ENCODE results near the gene SHISA5. TPM values are rescaled to one million over a fixed set of nuclear protein-coding genes. Genes with fewer than 3 reads are reported as not detected.
A peak's percentile ranks its signal among the peaks of the same experiment; 100 is the strongest.

SHISA5 gene
- total RNA-seq, 1 donor from 2014 or later, result 69.5 TPM

DNA sequence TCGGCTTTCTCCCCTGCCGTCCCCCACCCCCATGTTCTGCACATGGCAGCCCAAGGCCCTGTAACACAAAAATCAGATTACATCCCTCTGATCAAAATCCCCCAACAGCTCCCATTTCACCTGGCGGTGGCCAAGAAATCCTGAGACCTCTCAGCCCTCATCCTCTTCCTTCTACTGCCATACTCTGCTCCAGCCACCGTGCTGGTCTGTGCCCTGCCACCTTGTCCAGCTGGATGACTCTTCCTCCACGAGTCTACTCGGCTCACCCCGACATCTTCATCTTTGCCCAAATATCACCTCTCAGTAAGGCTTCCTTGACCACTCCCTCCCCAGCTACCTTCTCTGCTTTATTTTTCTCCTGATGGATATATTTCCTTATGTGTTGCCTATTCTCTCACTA is 67.1 kb downstream of the SHISA5 start:
- H3K4me3 Mint-ChIP-seq (ENCODE audit: low read depth), result no peak overlapping the region
- no peaks in the 10 kb centered on the region for H3K9me3 Mint-ChIP-seq
- peaks cover 21% of the 10 kb centered on the region for H3K4me1 Mint-ChIP-seq (ENCODE audit: low read depth)
- DNase-seq (ENCODE audit: low spot score), result no peak
- H3K36me3 Mint-ChIP-seq (ENCODE audit: low read depth), result peaks cover 34% of the 10 kb centered on the region
- no peak overlapping the region for H3K27ac Mint-ChIP-seq
- intact Hi-C loops (cut with micrococcal nuclease), result loop anchor here (1.0 to 5.0 kb wide), 4 partner anchors 36 to 250 kb away; partner anchors contain the start of gene CDC25A
- H3K27me3 Mint-ChIP-seq (ENCODE audit: low read depth), result no peaks in the 10 kb centered on the region

DNA sequence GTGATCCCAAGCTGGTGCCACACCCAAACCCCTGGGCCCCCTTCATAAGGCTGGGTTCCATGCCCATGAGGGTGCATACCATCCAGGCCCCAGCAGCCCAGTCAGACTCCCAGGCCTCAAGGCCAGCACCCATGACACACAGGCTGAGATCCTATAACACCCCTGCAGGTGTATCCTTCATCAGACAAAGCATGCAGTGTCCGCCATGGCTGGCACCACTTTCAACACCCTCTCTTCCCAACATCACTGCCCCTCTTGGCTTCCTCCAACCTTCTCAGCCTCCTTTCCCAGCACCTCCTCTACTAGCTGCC is 67.5 kb downstream of the SHISA5 start:
- intact Hi-C loops (cut with micrococcal nuclease), result loop anchor here (1.0 to 5.0 kb wide), 4 partner anchors 35 to 249 kb away; partner anchors contain the start of gene CDC25A
- Mint-ChIP-seq H3K4me1 (ENCODE audit: low read depth) (peaks cover 19% of the 10 kb centered on the region), H3K36me3 (ENCODE audit: low read depth) (peaks cover 33% of the 10 kb centered on the region), H3K9me3 (no peaks in the 10 kb centered on the region), H3K4me3 (ENCODE audit: low read depth) (no peak overlapping the region), H3K27ac (no peak overlapping the region), H3K27me3 (ENCODE audit: low read depth) (no peaks in the 10 kb centered on the region)
- no peak for DNase-seq (ENCODE audit: low spot score)

DNA sequence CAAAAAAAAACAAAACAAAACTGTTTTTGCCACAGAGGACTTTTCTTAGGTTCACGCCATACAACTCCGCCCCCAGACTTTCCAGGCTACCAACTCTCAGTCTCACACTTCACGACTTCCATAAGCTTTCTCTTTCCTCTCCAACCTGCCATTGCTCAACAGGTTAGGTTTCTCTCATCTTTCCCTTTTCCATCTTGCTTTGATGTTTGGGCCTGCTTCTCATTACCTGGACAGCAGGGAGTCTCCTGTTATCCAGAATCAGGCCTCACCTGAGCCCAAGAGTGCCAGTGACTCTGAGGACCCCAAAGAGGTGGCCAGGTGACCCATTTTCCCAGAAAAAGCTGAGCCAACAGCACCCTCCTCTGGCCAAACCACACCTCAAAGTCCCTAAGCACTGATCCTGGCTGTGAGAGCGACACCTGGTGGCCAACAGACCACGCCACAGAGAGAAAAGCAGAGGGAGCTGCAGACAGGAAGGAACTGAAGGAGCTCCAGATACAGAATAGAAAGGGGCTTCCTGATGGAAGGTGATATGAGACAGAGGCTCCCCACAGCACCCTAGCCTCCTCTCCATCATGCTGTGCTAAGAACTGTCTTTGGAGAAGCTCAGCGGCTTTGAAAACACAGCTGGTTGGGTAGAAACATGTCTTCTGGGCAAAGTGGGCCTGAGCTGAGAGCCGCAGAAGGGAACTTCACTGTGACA is 68.0 kb downstream of the SHISA5 start:
- peaks cover 18% of the 10 kb centered on the region for H3K4me1 Mint-ChIP-seq (ENCODE audit: low read depth)
- H3K9me3 Mint-ChIP-seq, result no peaks in the 10 kb centered on the region
- intact Hi-C loops (cut with micrococcal nuclease), result loop anchor here (1.0 to 5.0 kb wide), 4 partner anchors 35 to 249 kb away; partner anchors contain the start of gene CDC25A
- H3K4me3 Mint-ChIP-seq (ENCODE audit: low read depth), result no peak overlapping the region
- no peaks in the 10 kb centered on the region for H3K27me3 Mint-ChIP-seq (ENCODE audit: low read depth)
- H3K27ac Mint-ChIP-seq, result no peak overlapping the region
- peak; percentile 81 for DNase-seq (ENCODE audit: low spot score)
- H3K36me3 Mint-ChIP-seq (ENCODE audit: low read depth), result peaks cover 30% of the 10 kb centered on the region

DNA sequence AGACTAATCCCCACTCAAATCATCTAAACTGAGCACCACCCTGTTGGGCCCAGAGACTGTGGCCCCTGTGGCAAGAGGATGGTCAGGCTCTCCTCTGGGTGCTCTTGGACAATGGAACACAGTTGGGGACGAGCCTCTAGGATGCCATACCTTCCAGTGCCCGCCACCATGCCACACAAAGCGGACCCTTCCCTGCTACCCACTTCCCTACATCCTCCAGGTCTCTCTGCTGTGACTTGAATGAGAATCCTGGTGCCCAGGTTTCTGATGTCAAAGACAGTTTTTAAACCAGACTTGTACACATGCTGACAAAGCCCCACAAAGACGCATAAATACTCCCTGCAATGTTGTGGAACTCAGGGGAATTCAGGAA is 68.8 kb downstream of the SHISA5 start:
- no peak overlapping the region for H3K4me3 Mint-ChIP-seq (ENCODE audit: low read depth)
- H3K9me3 Mint-ChIP-seq, result no peaks in the 10 kb centered on the region
- no peak for DNase-seq (ENCODE audit: low spot score)
- peaks cover 27% of the 10 kb centered on the region for H3K36me3 Mint-ChIP-seq (ENCODE audit: low read depth)
- no peak overlapping the region for H3K27ac Mint-ChIP-seq
- H3K27me3 Mint-ChIP-seq (ENCODE audit: low read depth), result no peaks in the 10 kb centered on the region
- H3K4me1 Mint-ChIP-seq (ENCODE audit: low read depth), result peaks cover 18% of the 10 kb centered on the region
- intact Hi-C loops (cut with micrococcal nuclease), result loop anchor here (5.0 kb wide), 1 partner anchor 248 kb away; the partner anchor contains the start of gene CDC25A

DNA sequence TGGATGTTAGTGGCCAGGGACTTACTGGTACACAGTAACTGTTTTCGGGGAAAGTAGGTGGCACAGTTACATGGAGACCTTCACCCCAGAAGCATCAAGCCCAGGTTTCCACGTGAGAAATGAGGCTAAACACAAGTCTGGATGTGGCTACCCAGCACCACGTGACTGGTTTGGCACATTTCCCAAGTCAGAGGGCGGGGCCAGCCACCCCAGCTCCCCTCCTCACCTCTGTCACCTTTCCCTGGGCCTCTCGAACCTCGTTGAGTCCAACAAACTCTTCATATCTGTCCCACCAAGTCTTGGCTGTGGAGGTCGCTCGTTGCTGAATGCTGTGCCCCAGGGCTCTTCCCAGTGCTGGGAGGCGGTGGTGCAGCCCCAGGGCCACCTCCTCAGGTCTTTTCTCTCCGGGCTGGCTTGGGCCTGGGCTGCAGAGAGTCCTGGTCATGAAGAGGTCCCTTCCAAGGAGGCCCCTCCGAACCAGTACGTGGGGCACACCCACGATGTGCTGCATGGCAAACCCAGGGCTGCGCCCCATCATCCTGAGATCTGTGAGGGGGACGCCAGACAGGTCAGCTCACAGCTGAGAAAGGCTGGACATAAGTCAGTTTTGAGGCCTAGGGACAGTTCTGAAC is 69.3 kb downstream of the SHISA5 start:
- intact Hi-C loops (cut with micrococcal nuclease), result loop anchor here (5.0 kb wide), 1 partner anchor 247 kb away; the partner anchor contains the start of gene CDC25A
- DNase-seq (ENCODE audit: low spot score), result no peak
- Mint-ChIP-seq H3K4me3 (ENCODE audit: low read depth) (no peak overlapping the region), H3K4me1 (ENCODE audit: low read depth) (peaks cover 17% of the 10 kb centered on the region), H3K9me3 (no peaks in the 10 kb centered on the region), H3K36me3 (ENCODE audit: low read depth) (peaks cover 22% of the 10 kb centered on the region), H3K27ac (no peak overlapping the region), H3K27me3 (ENCODE audit: low read depth) (no peaks in the 10 kb centered on the region)

DNA sequence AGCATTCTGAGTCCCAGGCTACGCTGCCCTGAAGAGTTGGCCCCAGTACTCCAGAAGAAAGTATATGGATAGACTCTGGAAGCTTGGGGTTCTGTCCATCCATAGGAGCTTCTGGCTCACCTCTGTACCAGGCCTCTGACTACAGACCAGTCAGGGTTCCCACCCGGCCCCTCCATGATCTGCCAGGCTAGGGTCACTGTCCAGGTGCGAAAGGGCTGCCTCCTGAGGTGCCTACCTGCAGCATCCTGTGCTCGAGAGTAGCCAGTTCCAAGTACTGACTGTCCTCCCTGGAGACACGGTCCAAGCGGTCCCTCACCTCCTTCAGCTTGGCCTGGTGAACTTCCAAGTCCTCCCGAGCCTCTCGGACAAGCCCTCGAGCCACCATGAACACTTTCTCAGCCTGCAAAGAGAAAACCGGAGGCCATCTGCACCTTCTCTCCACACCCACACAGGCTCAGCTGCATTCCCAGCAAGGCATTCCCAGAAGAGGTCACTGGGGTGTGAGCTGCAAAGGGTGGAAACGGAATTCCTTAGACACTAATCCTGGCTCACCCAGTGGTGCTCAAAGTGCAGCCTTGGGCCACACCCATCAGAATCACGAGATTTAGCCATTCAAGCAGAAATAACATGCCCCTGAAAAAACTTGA is 70.4 kb downstream of the SHISA5 start:
- no peak for DNase-seq (ENCODE audit: low spot score)
- Mint-ChIP-seq H3K9me3 (no peaks in the 10 kb centered on the region), H3K36me3 (ENCODE audit: low read depth) (peaks cover 22% of the 10 kb centered on the region), H3K4me1 (ENCODE audit: low read depth) (peaks cover 11% of the 10 kb centered on the region), H3K27ac (no peak overlapping the region), H3K27me3 (ENCODE audit: low read depth) (no peaks in the 10 kb centered on the region), H3K4me3 (ENCODE audit: low read depth) (no peak overlapping the region)
- intact Hi-C loops (cut with micrococcal nuclease), result no loop called here

DNA sequence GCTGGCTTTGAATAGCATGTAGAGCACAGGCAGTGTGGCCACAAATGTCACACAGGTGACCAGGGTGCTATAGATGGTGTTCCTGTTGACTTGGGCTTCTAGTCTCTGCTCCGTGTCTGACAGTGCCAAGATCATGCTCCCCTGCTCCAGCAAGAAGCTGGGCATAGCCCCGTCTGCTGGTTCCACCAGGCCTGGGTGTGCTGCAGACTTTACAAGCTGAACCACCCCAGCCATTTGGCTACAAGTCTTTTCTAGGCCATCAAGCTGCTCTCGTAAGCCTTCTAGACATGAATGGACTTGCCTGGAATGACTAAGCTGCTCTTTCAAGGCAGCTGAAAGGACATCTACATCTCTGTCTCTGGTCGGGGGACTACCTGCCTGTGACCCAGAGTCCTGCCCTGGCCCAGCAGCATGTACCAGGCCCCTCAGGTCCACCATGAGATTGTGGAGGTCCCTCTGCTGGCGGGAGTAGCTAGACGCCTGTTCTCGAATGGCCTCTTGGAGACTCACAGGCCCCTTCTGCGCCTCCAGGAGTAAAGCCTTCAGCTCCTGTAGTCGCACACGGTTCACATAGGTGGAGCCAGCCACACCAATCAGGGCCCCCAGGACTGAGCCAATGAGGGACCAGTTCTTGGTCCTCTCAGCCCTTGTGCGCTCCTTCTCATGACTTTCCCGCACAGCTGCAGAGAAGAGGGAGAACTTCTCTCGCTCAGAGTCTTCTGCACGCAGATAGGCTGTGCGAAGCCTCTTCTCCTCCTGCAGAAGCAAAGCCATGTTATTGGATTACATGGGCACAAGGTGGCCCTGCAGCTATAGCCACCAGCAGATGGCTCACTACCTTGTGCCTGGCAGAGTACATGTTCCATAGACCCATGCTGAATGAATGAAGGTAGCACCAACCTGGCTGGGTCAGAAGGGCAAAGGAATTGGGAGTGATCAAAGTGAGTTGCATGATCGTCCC is 71.3 kb downstream of the SHISA5 start:
- H3K9me3 Mint-ChIP-seq, result no peaks in the 10 kb centered on the region
- no peak overlapping the region for H3K27ac Mint-ChIP-seq
- H3K27me3 Mint-ChIP-seq (ENCODE audit: low read depth), result peaks cover 8% of the 10 kb centered on the region
- no peak for DNase-seq (ENCODE audit: low spot score)
- intact Hi-C loops (cut with micrococcal nuclease), result no loop called here
- peaks cover 7% of the 10 kb centered on the region for H3K4me1 Mint-ChIP-seq (ENCODE audit: low read depth)
- peaks cover 22% of the 10 kb centered on the region for H3K36me3 Mint-ChIP-seq (ENCODE audit: low read depth)
- H3K4me3 Mint-ChIP-seq (ENCODE audit: low read depth), result no peak overlapping the region

DNA sequence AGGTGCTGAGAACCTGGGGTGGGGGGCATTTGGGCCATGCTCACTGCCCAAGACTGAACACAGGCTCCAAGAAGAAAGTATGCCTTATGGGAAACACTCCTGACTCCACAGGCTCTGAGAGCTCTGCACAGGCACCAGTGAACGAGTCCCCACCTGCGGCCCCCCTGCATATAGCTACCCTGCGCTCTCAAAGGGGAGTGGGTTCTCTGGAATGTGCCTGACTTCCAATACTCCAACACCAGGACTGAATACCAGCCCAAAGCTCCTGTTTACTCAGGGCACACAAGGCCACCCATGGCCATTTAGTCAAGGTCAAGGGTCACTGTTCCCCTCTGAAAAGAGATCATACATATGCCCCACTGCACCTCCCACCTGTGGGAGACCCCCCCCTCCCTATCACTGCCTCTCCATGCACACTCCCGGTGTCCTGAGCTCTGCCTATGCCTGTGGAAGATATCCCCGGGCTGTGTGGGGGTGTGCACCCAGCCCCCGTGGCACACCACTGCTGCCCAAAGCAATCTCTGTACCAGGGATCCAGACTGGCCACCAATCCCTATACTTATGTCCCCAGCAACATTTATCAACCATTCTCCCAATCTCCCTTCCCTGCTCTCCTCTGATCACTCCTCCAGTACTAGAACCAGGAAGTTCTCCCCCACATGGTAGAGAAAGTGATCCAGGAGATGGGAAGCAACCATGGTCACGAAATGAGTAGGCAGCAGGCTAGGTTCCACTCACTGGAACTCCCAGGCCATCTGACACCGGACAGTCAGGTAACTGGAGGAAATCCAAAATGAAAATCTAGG is 72.5 kb downstream of the SHISA5 start:
- no peak overlapping the region for H3K27ac Mint-ChIP-seq

DNA sequence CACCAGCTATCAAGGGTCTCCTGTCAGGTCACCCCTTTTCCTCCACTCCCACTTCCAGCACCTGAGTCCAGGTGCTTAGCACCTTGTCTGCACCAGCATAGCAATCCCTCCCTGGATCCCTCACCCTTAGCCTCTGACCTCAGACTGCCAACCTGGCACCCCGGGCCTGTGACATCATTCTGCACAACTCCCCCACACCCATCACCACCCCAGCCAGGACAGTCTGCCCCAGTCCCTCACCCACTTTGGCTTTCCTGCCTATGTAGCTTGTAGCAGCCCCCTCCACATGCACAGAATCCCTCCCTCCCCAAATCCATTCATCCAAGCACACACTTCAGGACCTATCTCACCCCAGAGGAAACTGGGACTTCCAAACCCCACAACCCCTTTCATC is 73.3 kb downstream of the SHISA5 start:
- H3K27me3 Mint-ChIP-seq (ENCODE audit: low read depth), result peaks cover 17% of the 10 kb centered on the region
- H3K4me1 Mint-ChIP-seq (ENCODE audit: low read depth), result peaks cover 7% of the 10 kb centered on the region
- no peaks in the 10 kb centered on the region for H3K9me3 Mint-ChIP-seq
- intact Hi-C loops (cut with micrococcal nuclease), result no loop called here
- H3K4me3 Mint-ChIP-seq (ENCODE audit: low read depth), result peak overlapping the region; percentile 79
- H3K36me3 Mint-ChIP-seq (ENCODE audit: low read depth), result peaks cover 22% of the 10 kb centered on the region
- H3K27ac Mint-ChIP-seq, result no peak overlapping the region
- no peak for DNase-seq (ENCODE audit: low spot score)

More for the DNA sequence above, 72.5 kb downstream of the SHISA5 start:
- peaks cover 17% of the 10 kb centered on the region for H3K27me3 Mint-ChIP-seq (ENCODE audit: low read depth)
- H3K9me3 Mint-ChIP-seq, result no peaks in the 10 kb centered on the region
- H3K4me1 Mint-ChIP-seq (ENCODE audit: low read depth), result peaks cover 7% of the 10 kb centered on the region
- H3K4me3 Mint-ChIP-seq (ENCODE audit: low read depth), result peak overlapping the region; percentile 79
- peaks cover 22% of the 10 kb centered on the region for H3K36me3 Mint-ChIP-seq (ENCODE audit: low read depth)
- intact Hi-C loops (cut with micrococcal nuclease), result no loop called here
- DNase-seq (ENCODE audit: low spot score), result no peak

DNA sequence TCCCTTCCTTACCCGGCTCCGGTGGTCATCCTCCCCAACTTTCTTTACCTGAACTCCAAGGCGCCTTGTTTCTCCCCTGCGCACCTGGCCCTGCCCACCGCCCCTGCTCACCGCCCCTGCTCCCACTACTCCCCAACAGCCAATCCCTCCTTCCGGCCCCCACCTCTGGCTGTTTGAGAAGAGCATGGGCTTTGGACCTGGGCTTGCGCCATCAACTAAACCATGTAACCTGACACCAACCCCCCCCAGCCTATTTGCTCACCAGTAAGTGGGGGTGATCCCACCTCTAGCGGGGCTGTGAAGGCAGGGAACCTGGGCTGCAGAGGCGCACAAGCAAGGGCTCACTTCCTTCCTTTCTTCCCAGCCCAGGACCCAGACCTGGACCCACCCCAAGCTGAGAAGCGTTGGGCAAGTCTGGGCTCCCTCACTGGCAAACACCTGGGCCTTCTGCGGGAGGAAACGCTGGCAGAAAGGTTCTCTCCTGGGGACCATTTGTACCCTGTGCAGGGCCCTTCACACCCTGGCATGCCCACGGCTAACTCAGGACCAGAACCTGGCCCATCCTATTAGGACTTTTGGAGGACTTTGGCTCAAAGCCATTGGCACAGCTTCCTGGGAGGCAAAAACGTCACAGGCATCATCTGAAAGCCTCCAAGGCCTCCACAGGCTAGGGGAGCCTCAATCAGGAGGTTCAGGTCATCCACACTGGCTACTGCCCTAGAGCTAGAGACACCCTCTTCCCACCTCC is 73.8 kb downstream of the SHISA5 start, which contains the start of gene PLXNB1:
Gene PLXNB1, minus strand, starts transcription at position 127 of the 748 bp plus-strand sequence. CDS start 5,475 bp downstream, outside the sequence.
- Mint-ChIP-seq H3K4me3 (ENCODE audit: low read depth) (peak within 1 kb of the TSS; percentile 79), H3K9me3 (no peaks in the 10 kb centered on the region), H3K36me3 (ENCODE audit: low read depth) (peaks cover 22% of the 10 kb centered on the region), H3K27me3 (ENCODE audit: low read depth) (peaks cover 17% of the 10 kb centered on the region), H3K27ac (peak within 1 kb of the TSS; percentile 46), H3K4me1 (ENCODE audit: low read depth) (peaks cover 4% of the 10 kb centered on the region)
- intact Hi-C loops (cut with micrococcal nuclease), result no loop called here
- no peak for DNase-seq (ENCODE audit: low spot score)

DNA sequence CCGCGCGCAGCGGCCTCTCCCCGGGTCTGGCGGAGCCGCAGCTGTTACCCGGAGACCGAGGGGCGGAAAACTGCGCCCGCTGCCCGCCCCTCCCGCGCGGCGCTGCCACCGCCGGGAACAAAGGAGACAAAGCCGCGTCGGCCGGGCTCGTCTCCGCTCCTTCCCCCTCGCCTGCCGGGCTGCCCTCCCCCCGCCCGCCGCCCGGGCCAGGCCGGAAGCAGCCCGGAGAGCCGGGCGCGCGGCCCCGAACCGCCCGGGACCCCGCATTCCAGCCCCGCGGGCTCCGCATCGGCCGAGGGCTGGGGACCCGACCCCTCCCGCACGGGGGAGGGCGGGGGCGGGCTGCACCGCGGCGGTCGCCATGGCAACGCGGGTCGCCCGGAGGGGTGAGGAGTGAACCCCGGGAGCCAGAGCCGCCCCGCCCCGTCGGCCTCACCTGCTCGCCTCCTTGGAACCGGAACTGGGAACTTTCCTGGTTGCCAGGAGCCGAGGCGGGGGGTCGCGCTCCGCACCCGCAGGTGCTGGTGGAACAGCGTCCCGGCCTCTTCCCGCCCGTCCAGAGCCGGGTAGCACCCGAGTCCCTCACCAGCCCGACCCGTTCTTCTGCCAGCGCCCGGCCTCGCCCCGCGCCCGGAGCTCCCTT is 74.5 kb downstream of the SHISA5 start:
- Mint-ChIP-seq H3K27ac (no peak overlapping the region), H3K9me3 (no peaks in the 10 kb centered on the region), H3K4me1 (ENCODE audit: low read depth) (peaks cover 4% of the 10 kb centered on the region), H3K36me3 (ENCODE audit: low read depth) (peaks cover 21% of the 10 kb centered on the region), H3K4me3 (ENCODE audit: low read depth) (peak overlapping the region; percentile 79), H3K27me3 (ENCODE audit: low read depth) (peaks cover 17% of the 10 kb centered on the region)
- peak; percentile 34 for DNase-seq (ENCODE audit: low spot score)
- intact Hi-C loops (cut with micrococcal nuclease), result no loop called here
